WTC11 (cell line): Measurements from ENCODE around the gene SSNA1.

ENCODE experiments used
- ELF4 ChIP-seq: sonication (generic); formaldehyde crosslinking; IDR thresholded peaks from 2 replicates; pipeline ENCODE4 v1.8.1; 2022; ENCODE audit warnings: low read depth, mild to moderate bottlenecking, moderate library complexity, missing genetic modification reagents
- KAT7 ChIP-seq: sonication (generic); formaldehyde crosslinking; IDR thresholded peaks from 2 replicates; pipeline ENCODE4 v1.8.1; 2023; ENCODE audit warnings: missing genetic modification reagents, mild to moderate bottlenecking, borderline replicate concordance
- NFYB ChIP-seq: sonication (generic); formaldehyde crosslinking; conservative IDR thresholded peaks from 2 replicates; pipeline ENCODE4 v1.8.0; 2022; ENCODE audit warnings: low read depth, missing genetic modification reagents
- NR2C2 ChIP-seq: sonication (generic); formaldehyde crosslinking; IDR thresholded peaks from 2 replicates; pipeline ENCODE4 v1.8.0; 2022; ENCODE audit warnings: mild to moderate bottlenecking, missing genetic modification reagents
- NR3C1 ChIP-seq: sonication (generic); formaldehyde crosslinking; conservative IDR thresholded peaks from 2 replicates; pipeline ENCODE4 v1.8.1; 2023; ENCODE audit warnings: low read depth, mild to moderate bottlenecking, missing genetic modification reagents
- TCF7 ChIP-seq: sonication (generic); formaldehyde crosslinking; IDR thresholded peaks from 2 replicates; pipeline ENCODE4 v1.8.0; 2022; ENCODE audit warnings: mild to moderate bottlenecking, low read depth, missing genetic modification reagents, moderate library complexity
- TEAD4 ChIP-seq: sonication (generic); formaldehyde crosslinking; IDR thresholded peaks from 2 replicates; pipeline ENCODE4 v1.8.0; 2022; ENCODE audit warnings: mild to moderate bottlenecking, missing genetic modification reagents
- TF ChIP-seq, protein P1 (sequence below): fragments of 200-600 bp; IDR thresholded peaks from 2 replicates; pipeline ENCODE4 v1.8.0; 2022; ENCODE audit warnings: antibody characterized with exemption
- TF ChIP-seq, protein P2 (sequence below): sonication (generic); formaldehyde crosslinking; IDR thresholded peaks from 2 replicates; pipeline ENCODE4 v1.8.0; 2022; ENCODE audit warnings: mild to moderate bottlenecking, missing genetic modification reagents

DNA sequence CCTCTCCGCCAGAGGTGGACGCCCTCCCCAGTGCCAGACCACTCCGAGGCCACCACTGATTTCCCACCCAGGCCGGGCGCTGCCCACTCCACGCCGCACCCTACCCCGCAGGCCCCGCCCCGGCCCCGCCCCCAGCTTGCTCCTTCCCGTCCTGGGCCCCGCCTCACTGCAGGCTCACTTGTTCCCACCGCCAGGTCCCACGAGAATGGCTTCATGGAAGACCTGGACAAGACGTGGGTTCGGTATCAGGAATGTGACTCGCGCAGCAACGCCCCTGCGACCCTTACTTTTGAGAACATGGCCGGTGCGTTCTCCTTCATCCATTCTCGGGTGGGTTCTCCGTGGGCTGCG lies 25.1 kb upstream of the SSNA1 start:
- TF ChIP-seq, protein P1, sequence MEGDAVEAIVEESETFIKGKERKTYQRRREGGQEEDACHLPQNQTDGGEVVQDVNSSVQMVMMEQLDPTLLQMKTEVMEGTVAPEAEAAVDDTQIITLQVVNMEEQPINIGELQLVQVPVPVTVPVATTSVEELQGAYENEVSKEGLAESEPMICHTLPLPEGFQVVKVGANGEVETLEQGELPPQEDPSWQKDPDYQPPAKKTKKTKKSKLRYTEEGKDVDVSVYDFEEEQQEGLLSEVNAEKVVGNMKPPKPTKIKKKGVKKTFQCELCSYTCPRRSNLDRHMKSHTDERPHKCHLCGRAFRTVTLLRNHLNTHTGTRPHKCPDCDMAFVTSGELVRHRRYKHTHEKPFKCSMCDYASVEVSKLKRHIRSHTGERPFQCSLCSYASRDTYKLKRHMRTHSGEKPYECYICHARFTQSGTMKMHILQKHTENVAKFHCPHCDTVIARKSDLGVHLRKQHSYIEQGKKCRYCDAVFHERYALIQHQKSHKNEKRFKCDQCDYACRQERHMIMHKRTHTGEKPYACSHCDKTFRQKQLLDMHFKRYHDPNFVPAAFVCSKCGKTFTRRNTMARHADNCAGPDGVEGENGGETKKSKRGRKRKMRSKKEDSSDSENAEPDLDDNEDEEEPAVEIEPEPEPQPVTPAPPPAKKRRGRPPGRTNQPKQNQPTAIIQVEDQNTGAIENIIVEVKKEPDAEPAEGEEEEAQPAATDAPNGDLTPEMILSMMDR: no peak
- TF ChIP-seq TEAD4 (no peak), NR2C2 (CRISPR knock-in tag) (no peak), NFYB (CRISPR knock-in tag) (no peak), ELF4 (CRISPR knock-in tag) (no peak), TCF7 (no peak), NR3C1 (CRISPR knock-in tag) (no peak), KAT7 (CRISPR knock-in tag) (no peak)
- TF ChIP-seq, protein P2, sequence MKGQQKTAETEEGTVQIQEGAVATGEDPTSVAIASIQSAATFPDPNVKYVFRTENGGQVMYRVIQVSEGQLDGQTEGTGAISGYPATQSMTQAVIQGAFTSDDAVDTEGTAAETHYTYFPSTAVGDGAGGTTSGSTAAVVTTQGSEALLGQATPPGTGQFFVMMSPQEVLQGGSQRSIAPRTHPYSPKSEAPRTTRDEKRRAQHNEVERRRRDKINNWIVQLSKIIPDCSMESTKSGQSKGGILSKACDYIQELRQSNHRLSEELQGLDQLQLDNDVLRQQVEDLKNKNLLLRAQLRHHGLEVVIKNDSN (CRISPR knock-in tag): no peak
